HG02981 (cell line): Measurements from ENCODE around the gene GBE1.
A peak's percentile ranks its signal among the peaks of the same experiment; 100 is the strongest.

Experiments used
- ATAC-seq: cut with Tn5 transposase; IDR thresholded peaks from one replicate; pipeline ENCODE4 v1.9.1; 2021; ENCODE audit warnings: mild to moderate bottlenecking, moderate library complexity; ENCODE audit not compliant: unreplicated experiment

GBE1 gene

DNA sequence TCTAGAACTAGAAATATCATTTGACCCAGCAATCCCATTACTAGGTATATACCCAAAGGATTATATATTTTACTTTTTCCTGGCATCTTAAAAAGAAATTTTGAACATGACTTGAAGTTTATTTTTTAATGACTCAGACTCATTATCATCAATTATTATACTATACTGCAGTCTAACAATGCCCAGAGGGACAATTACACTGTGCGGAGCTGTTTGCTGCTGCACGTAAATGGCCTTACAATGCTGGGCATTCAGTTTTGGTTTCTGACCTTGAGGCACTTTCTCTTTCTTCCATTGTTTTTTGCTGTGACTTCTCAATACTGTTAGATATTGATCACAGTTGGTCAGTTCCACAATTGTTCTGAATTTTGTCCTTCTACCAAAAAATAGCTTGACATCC, 128.8 kb downstream of the GBE1 start:
- ATAC-seq = no peak

DNA sequence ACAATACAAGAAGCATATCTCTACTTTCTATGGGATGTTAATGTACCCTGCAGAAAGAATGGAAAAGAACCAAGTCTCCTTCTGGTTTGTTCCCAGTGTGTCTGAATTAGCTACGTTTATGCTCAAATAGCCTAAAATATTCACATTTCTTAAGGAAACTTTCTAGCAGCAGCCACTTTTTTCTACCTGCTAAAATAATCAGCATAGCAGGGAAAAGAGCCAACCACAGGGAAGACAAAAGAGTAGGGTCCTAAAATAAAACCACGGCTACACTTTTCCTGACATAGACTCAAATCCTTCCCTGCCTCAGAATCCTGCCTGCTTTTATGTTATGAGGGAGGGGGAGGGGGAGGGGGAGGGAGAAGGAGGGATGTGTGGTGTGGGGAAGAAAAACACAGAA, 136.7 kb downstream of the GBE1 start:
- no peak for ATAC-seq

DNA sequence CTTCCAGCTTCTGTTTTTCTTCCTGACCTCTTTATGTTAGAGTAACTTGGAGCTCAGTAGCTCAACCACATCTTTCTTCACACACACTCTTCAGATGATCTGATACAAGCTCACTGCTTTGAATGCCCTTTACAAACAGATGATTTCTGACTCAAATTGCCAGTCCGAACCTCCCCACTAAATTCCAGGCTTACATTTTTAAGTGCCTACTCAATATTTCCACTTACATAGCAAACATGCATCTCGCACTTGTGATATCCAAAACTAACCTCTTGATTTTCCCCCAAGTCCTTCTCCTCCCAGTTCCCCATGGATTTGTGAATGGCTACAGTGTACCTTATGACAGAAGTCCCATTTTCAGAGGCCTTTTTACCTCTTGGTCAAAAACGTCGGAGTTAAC, 139.1 kb downstream of the GBE1 start:
- no peak for ATAC-seq

DNA sequence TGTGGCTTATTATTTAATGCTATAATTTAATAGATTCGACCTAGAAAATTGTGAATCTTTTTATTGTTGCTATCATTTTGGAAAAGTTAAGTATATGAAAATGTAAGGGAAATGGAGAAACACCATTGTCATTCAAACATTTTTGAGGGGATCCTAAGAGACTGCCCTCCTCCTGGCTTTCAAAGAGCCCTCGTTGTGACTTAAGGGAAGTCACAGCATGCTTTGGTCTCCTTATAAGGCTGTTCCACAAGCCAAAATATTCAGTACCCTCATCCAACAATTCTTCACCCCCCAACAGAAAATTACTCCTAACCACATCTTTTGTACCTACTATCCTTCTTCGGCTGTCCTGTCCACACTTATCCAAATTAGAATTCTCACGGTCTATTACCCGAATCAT, 140.2 kb downstream of the GBE1 start:
- no peak for ATAC-seq

DNA sequence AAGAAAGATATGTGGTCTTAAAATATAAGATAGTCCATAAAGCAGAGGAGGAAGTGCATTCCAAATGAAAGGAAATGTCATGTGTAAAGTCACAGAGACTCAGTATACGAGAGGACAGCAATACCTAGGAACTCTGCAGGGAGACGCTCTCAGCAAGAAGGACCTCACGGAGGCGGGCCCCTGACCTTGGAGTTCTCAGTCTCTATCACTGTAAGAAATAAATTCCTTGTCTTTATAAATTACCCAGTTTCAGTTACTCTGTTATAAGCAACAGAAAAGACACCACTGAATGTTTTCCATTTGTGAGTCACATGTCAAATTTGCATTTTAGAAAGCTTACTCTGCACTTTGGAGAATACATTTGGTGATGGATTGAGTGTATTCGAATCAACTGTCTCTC, 140.6 kb downstream of the GBE1 start:
- ATAC-seq = no peak

DNA sequence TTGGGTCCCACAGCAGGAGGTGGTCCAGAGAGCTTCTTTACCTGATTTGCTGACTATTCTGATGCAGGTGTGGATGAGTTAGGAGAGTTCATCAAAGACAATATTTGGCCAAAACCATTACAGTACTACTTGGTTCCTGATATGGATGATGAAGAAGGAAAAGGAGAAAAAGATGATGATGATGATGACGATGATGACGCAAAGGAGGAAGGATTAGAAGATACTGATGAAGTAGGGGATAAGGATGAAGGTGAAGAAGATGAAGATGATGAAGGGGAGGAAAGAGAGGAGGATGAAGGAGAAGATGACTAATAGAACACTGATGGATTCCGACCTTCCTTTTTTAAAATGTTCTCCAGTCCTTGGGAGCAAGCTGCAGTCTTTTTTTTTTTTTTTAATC, 148.7 kb downstream of the GBE1 start:
- no peak for ATAC-seq

DNA sequence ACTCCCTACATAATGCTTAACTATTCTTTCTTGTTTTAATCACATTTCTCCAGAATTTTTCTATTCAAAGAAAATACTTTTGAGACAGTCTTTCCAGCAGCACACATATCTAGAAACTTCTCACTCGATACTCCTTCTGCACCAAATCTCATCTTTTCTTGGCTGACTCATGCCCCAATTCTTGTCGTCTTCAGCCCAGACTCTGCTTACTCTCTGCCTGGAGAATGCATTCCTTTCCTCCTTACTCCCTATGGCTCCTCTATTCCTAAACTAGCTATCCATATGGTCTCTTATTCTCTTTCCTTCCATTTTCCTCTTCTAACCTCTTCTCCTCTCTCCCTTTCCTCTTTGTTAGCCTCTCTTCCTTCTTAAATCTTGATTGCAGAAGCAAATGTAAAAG, 158.7 kb downstream of the GBE1 start:
- no peak for ATAC-seq

DNA sequence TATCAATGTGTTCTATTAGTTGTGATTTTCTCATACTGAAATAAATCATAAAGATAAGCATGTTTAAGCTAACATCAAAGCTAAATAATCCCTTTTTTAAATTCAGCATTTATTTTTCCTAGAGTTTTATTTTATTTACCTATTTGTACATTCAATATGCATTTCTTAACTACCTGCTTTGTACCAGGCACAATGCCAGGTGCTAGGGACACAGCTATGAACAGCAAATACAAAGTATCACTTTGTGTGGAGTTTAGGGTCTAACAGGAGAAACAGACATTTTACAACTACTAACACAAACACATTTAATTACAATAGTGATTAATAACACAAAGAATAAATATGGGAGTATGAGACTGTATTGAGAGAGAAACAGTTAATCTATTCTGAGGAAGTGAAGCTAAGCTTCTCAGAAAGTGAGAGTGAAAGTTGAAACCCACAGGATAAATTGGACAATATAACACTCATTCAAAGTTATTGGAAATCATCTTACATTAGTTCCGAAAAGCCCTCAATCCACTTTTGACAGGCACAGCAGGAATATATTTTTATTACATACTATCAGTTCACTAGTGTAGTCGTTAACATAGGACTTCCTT, 159.6 kb downstream of the GBE1 start:
- no peak for ATAC-seq

DNA sequence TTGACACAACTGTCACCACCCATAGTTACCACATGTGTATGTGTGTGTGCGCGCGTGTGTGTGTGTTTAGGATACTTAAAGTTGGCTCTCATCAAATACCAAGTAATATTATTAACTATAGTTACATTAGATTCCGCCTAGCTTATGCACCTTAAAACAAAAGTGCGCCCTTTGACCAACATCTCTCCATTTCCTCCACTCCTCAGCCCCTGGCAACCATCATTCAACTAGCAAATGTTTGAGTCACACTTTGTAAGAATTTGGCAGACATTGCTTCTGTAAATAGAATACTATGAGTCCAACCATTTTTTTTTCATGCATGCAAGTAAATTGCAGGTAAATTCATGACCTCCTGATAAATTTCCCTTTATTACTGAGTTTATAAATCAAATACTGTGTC, 169.3 kb downstream of the GBE1 start:
- no peak for ATAC-seq

DNA sequence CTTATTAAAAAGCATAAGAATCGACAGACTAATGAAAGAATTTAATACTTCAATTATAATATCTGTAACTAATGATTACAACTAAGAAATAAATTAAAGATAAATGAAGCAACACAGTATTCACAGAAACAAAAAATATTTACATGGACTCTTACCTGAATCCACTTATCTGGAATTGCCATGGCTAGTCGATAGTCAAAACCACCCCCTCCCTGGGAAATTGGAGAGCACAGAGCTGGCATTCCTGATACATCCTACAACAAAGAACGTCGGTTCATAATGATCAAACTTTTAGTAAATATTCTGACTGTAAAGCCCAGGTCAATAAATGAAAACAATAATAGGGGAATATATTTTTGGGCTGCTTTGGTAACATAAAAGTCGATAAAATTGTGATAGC, 175.5 kb downstream of the GBE1 start:
- no peak for ATAC-seq

DNA sequence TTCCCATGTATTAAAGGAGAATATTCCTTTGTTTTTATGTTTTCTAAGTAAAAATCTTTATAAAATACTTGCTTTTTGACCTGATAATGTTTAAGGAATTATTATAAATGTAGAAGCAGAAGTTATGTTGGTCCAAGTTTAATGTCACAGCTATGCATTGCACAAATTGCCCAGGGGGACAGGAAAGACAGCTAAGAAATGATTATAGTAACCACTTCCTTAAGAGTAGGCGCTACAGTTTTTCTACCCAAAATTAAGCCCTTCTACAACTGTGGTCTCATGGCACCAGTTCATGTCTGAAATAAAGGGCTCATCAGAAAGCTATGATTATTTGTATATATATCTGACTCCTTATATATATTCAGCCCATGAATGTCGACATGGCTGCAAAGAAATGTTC, 176.4 kb downstream of the GBE1 start:
- no peak for ATAC-seq

DNA sequence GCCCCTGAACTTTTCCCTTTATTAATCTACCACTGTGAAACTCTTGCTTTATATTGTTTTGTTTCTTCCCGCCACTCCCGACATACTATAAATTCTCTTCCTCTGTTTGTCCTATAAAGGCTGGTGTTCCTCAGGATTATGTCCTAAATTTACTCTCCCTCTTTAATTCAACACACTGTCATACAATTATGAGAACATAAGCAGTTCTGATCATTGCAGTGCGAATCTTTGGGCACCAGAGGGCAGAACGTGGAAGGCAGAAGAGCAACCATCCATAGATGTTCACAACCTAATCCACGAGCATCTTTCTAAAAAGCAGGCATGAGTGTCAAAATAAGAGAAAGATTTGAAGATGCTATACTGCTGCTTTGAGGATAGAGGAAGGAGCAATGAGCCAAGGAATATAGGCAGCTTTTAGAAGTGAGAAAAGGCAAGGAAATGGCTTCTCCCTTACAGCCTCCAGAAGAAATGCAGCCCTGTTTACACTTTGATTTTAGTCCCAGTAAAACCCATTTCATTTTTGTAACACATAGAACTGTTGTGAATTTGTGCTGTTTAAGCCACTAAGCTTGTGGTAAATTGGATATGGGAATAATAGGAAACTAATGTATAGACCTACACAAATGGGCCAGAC, 179.4 kb downstream of the GBE1 start:
- ATAC-seq = peak; percentile 85

DNA sequence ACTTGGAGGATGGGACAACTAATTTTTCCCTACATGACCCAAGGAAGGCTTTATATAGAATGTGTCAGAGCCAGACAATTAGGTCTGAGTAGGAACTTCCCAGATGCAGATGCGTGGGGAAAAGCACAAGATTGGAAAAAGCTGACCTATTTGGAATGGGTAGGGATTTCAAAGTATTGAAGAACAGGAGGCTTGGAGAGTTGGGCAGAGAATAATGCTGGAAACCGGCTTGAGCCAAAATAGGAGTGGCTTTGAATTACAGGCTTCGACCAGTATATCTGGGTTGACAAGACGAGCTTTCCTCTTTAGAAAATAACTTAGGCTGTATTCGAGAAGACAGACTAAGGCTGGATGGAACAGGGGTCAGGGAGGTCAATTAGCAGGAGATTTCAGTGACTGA, 181.1 kb downstream of the GBE1 start:
- no peak for ATAC-seq

DNA sequence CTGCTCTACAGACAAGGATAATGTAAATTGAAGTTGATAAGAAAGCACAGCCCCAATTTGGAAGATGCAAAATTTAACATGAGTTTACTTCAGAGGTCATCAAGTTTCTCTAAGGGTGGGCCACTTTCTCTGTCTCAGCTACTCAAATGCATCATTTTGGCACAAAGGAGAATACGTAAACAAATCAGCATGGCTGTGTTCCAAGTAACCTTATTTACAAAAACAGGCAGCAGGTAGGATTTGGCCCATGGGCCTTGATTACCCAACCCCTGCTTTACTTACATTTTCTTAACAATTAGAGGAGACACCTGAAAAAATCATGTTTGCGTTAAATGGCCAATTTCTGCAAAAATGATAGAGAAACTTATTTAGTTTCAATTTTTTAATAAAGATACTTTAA, 181.7 kb downstream of the GBE1 start:
- no peak for ATAC-seq

DNA sequence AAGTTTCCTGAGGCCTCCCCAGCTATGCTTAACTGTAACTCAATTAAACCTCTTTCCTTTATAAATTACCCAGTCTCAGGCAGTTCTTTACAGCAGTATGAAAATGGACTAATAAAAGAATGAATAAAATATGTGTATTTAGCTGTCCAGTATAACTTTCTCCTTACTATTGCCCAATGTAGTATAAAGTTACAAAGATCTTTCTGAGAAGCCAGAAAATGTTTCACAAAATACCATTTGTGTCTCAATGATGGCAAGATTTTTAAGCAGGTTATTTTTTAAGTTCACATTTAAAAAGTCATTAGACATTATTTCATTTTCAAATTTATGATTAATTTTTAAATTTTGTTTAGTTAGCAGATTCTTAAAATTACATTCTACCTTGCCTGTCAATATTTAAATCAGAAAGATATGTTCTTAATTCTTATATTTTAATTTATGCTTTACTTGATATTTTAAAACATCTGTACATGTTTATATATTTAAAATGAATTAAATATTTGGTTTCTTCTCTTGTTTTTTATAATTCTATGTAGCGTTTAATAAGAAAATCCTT, 189.2 kb downstream of the GBE1 start:
- ATAC-seq = no peak

DNA sequence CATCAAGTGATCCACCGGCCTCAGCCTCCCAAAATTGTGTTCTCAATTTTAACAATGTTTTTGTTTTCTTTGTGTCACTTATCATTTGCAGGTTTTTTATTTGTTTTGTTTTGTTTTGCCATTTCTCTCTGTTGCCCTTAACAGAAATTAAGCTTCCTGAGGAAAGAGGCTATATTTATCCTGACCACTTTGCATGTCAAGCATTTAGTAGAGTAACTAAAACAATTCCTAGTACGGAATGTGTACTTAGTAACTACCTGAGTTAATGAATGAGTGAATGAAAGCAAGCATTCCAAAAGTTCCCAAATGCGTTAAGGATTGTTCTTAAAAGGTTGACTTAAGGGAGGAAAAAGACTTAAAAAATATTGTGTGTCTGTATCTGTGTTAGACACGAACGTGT, 193.1 kb downstream of the GBE1 start:
- no peak for ATAC-seq

DNA sequence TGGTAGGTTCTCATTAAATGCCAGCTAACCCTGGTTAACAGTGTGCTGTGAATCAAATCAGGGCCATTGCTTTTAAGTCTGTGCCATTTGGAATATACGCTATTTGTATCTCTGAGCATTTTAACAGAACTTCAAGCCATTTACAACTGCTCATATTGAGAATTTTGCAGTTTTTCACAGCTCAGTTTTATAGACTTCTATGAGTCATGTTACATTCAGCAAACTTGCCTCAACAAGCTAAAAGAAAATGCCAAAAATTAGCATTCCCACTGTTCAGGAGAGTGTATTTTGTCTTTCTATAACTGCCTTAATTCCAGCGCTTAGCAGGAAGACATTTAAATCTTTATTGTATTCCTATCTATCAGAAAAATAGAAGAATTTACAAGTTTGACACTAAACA, 196.4 kb downstream of the GBE1 start:
- no peak for ATAC-seq

DNA sequence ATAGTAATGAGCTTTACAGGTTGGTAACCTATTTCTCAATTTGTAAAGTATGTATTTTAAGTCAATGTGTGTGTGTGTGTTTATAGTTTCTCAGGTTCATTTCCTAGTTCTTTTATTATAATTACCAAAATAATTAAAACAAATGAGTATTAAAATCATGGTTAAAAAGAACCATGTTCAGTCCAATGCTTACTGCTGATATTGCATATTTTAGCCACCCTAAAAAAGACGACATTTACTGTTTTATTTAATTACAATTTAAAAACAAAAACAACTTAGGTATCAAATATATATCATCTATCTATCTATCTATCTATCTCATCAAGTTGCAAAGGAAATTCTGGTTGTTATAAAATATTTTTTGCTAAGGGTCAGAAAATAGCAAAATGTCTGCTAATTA, 203.3 kb downstream of the GBE1 start:
- ATAC-seq = no peak

DNA sequence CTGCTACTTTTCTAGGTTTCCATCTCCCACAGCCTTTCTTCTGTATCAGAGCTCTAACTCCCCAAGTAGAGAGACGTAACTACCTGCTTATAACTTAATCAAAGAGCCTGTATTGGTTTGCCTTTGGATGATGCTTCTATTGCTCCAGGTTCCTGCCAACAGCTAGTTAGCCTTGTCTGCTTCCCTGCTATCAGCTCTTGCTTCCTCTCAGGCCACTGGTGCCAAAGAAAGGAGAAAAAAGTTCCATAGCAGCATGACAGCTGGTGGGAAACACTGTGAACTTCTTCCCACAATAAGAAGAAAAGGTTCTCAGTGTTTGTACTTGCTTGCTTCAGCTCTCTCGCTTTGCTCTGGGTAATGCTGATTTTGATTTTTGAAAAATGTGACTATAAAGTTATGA, 206.6 kb downstream of the GBE1 start:
- ATAC-seq = no peak

DNA sequence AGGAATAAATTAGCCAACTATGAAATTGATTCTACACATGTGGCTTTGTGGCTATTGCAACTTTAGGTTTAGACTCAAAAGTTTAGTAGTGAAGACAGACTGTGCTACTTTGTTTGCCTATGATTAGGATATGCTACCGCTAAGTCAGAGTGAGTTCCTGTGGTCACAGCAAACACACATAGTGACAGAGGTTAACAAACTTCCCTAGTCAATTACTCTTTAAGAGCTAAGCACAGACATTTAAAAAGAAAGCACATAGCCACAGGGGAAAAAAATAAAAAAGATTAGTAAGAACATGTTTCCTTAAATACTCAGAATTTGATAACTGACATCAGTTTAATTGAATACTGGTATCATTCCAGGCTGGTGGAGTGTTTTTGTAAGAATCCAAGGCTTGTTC, 207.1 kb downstream of the GBE1 start:
- peak; percentile 92 for ATAC-seq

DNA sequence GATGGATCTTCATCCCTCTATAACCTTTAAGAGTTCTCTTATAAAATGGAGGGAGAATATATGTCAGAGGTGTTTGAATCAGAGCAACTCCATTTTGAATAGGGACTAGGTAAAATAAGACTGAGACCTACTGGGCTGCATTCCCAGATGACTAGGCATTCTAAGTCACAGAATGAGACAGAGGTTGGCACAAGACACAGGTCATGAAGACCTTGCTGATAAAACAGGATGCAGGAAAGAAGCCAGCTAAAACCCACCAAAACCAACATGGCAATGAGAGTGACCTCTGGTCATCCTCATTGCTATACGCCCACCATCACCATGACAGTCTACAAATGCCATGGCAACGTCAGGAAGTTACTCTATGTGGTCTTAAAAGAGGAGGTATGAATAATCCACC, 211.0 kb downstream of the GBE1 start:
- ATAC-seq = no peak

DNA sequence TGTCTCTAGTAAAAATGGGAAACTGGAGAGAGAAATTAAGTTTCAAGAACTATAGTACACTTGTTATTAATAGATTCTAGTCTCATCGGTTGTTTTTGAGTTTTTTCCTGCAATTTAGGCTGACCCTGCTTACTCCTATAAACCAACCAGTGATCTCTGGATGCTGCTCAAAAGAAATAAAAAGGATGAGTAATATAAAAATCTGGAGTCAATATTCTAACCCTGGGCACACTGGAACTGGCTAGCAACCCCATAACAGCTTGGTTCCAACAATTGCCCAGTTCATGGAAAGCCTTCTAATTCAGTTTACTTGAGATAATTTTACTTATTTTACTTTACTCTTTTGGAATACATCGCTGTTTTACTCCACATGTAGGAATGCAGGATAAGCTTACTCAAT, 211.6 kb downstream of the GBE1 start:
- no peak for ATAC-seq

DNA sequence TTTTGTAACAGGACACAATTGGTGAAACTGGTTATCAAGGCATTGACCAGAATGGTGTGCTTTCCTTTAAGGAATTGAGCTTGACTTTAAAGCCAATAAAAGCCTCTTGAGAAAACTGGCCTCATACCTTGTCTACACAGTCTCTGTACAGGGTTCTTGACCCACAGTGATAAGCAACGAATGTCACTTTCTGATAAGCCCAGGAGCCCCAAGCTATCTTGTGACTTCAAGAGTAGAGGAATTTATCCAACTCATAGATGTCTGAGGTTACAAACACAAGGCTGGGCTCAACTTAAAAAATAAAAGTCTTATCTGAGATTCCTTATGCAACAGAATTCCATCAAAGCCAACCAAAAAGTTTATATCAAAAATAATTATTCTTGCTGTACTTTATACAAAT, 212.1 kb downstream of the GBE1 start:
- ATAC-seq = no peak
